ENCODE results near the gene TRAM2.
A peak's percentile ranks its signal among the peaks of the same experiment; 100 is the strongest.

Gene TRAM2

GRCh38 chr6:52507557-52508260 lies 69.2 kb downstream of the TRAM2 start:
- Histone ChIP-seq H3K27me3 (ENCODE audit: control insufficient read depth, low read length) (no peaks in the 10 kb centered on the region), H3K27ac (ENCODE audit: low read depth, low read length) (no peak overlapping the region), H3K4me3 (ENCODE audit: low read length) (no peak overlapping the region), H3K79me2 (ENCODE audit: control insufficient read depth, low read length) (no peaks in the 10 kb centered on the region), H3K4me2 (ENCODE audit: low read length) (no peak overlapping the region), H3F3A (ENCODE audit: control insufficient read depth, insufficient read depth) (no peaks in the 10 kb centered on the region), H3K9me2 (replicated peaks; ENCODE audit: control insufficient read depth, low read length) (no peaks in the 10 kb centered on the region), H3K9me3 (ENCODE audit: control insufficient read depth, insufficient read depth, low read length) (no peaks in the 10 kb centered on the region), H4K20me1 (ENCODE audit: control insufficient read depth, insufficient read depth, low read depth, low read length) (no peaks in the 10 kb centered on the region), H3K36me3 (ENCODE audit: control insufficient read depth, low read length) (no peaks in the 10 kb centered on the region), H3K4me1 (ENCODE audit: control insufficient read depth, low read length) (no peaks in the 10 kb centered on the region)
- no peak for TF ChIP-seq EZH2phosphoT487 (IDR thresholded peaks at IDR 0.05; ENCODE audit: borderline replicate concordance, low read length)
- TF ChIP-seq CTCF (IDR thresholded peaks at IDR 0.05; ENCODE audit: low read depth, low read length, poor library complexity, severe bottlenecking), result no peak

GRCh38 chr6:52506476-52506875 lies 70.4 kb downstream of the TRAM2 start:
- Histone ChIP-seq H3K4me1 (ENCODE audit: control insufficient read depth, low read length) (no peaks in the 10 kb centered on the region), H3K9me2 (replicated peaks; ENCODE audit: control insufficient read depth, low read length) (no peaks in the 10 kb centered on the region), H3K36me3 (ENCODE audit: control insufficient read depth, low read length) (no peaks in the 10 kb centered on the region), H3K4me2 (ENCODE audit: low read length) (no peak overlapping the region), H3K4me3 (ENCODE audit: low read length) (no peak overlapping the region), H3K27ac (ENCODE audit: low read depth, low read length) (no peak overlapping the region), H3K79me2 (ENCODE audit: control insufficient read depth, low read length) (no peaks in the 10 kb centered on the region), H4K20me1 (ENCODE audit: control insufficient read depth, insufficient read depth, low read depth, low read length) (no peaks in the 10 kb centered on the region), H3F3A (ENCODE audit: control insufficient read depth, insufficient read depth) (no peaks in the 10 kb centered on the region), H3K9me3 (ENCODE audit: control insufficient read depth, insufficient read depth, low read length) (no peaks in the 10 kb centered on the region), H3K27me3 (ENCODE audit: control insufficient read depth, low read length) (no peaks in the 10 kb centered on the region)
- TF ChIP-seq CTCF (IDR thresholded peaks at IDR 0.05; ENCODE audit: low read depth, low read length, poor library complexity, severe bottlenecking) (no peak), EZH2phosphoT487 (IDR thresholded peaks at IDR 0.05; ENCODE audit: borderline replicate concordance, low read length) (no peak)

- no peaks in the 10 kb centered on the region for H3K9me2 ChIP-seq (replicated peaks; ENCODE audit: control insufficient read depth, low read length)
- no peak overlapping the region for H3K27ac ChIP-seq (ENCODE audit: low read depth, low read length)
- H3F3A ChIP-seq (ENCODE audit: control insufficient read depth, insufficient read depth), result no peaks in the 10 kb centered on the region
- H3K4me1 ChIP-seq (ENCODE audit: control insufficient read depth, low read length), result no peaks in the 10 kb centered on the region
- no peaks in the 10 kb centered on the region for H3K9me3 ChIP-seq (ENCODE audit: control insufficient read depth, insufficient read depth, low read length)
- H3K4me3 ChIP-seq (ENCODE audit: low read length), result no peak overlapping the region
- no peaks in the 10 kb centered on the region for H3K27me3 ChIP-seq (ENCODE audit: control insufficient read depth, low read length)
- H3K4me2 ChIP-seq (ENCODE audit: low read length), result no peak overlapping the region
- no peaks in the 10 kb centered on the region for H3K36me3 ChIP-seq (ENCODE audit: control insufficient read depth, low read length)
- H3K79me2 ChIP-seq (ENCODE audit: control insufficient read depth, low read length), result no peaks in the 10 kb centered on the region
- no peaks in the 10 kb centered on the region for H4K20me1 ChIP-seq (ENCODE audit: control insufficient read depth, insufficient read depth, low read depth, low read length)
- no peak for TF ChIP-seq EZH2phosphoT487 (IDR thresholded peaks at IDR 0.05; ENCODE audit: borderline replicate concordance, low read length)
- TF ChIP-seq CTCF (IDR thresholded peaks at IDR 0.05; ENCODE audit: low read depth, low read length, poor library complexity, severe bottlenecking), result peak; percentile 35
Observed at GRCh38 chr6:52505726-52506409, 71.0 kb downstream of the TRAM2 start.
